DOHH2 (cell line): ENCODE measurements around the gene NCAM2.
A peak's percentile ranks its signal among the peaks of the same experiment; 100 is the strongest.

Source experiments
- CTCF ChIP-seq: fragments of 200-600 bp; sonication (generic); IDR thresholded peaks from one replicate; pipeline ENCODE4 v1.5.1; 2014; ENCODE audit warnings: antibody characterized with exemption, mild to moderate bottlenecking, low read depth, low read length; ENCODE audit not compliant: poor library complexity, severe bottlenecking
- EZH2phosphoT487 ChIP-seq: fragments of 200-600 bp; sonication (generic); IDR thresholded peaks from 2 replicates; pipeline ENCODE4 v1.6.1; 2017; ENCODE audit warnings: borderline replicate concordance, mild to moderate bottlenecking, antibody characterized with exemption, low read length, moderate library complexity, mixed read lengths

DNA sequence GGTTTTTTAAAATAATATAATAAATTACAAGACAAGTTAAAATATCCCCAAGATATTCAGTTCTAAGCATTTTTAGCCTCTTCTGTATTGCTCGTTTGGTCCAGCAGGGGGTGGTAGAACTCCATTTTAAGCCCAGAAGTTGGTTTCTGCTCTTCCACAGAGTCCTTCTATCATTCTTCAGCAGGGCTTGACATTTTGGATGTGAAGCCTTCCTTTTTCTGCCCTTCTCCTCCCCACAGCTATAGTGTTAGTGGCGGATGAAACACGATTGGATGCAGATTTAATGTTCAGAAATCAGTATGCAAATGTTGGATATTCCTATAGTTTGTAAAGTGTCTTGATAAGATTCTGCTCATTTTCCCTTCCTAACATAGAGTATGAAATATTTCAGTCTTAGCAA lies 1.4 kb downstream of the NCAM2 start:
- TF ChIP-seq EZH2phosphoT487 (no peak), CTCF (peak; percentile 63)
